Muscle layer of duodenum (tissue), 2 donors: ENCODE data around the gene CORO1C.

Experiments used
- H3K27ac ChIP-seq: one replicate; pipeline ENCODE4 v1.7.0; 2013; ENCODE audit warnings: mild to moderate bottlenecking, low read length
- H3K27me3 ChIP-seq: one replicate; pipeline ENCODE4 v1.7.0; 2013; ENCODE audit warnings: low read depth, mild to moderate bottlenecking, control low read depth, low read length
- H3K36me3 ChIP-seq, 2 donors: one replicate each; pipeline ENCODE4 v1.7.0; 2013; ENCODE audit warnings: low read length in 2 of 2, control low read depth in 1 of 2, mild to moderate bottlenecking in 1 of 2; ENCODE audit not compliant: insufficient read depth in 2 of 2, control insufficient read depth in 1 of 2
- H3K4me1 ChIP-seq, 2 donors: one replicate each; pipeline ENCODE4 v1.7.0; 2013; ENCODE audit warnings: low read length in 2 of 2, mild to moderate bottlenecking in 2 of 2, control low read depth in 1 of 2, moderate library complexity in 1 of 2; ENCODE audit not compliant: insufficient read depth in 2 of 2, control insufficient read depth in 1 of 2
- H3K4me3 ChIP-seq, 2 donors: one replicate each; pipeline ENCODE4 v1.7.0; 2013; ENCODE audit warnings: low read length in 2 of 2, low read depth in 1 of 2, mild to moderate bottlenecking in 1 of 2
- H3K9me3 ChIP-seq, 2 donors: one replicate each; pipeline ENCODE4 v1.7.0; 2013; ENCODE audit warnings: low read length in 2 of 2, control low read depth in 1 of 2, mild to moderate bottlenecking in 1 of 2; ENCODE audit not compliant: control insufficient read depth in 1 of 2
- donor health status: healthy.

The CORO1C gene

GRCh38 chr12:108691998-108692808 is 39.1 kb downstream of the CORO1C start:
- Histone ChIP-seq H3K9me3 (no peaks in the 10 kb centered on the region), H3K4me3 (peak overlapping the region; percentile 32 to 35), H3K36me3 (peaks cover 0 to 9% of the 10 kb centered on the region in 2 donors), H3K27me3 (no peaks in the 10 kb centered on the region), H3K4me1 (peaks cover 35 to 38% of the 10 kb centered on the region in 2 donors), H3K27ac (peak overlapping the region; percentile 98)

- peak overlapping the region; percentile 98 for H3K27ac ChIP-seq
- no peaks in the 10 kb centered on the region for H3K27me3 ChIP-seq
- H3K9me3 ChIP-seq, result no peaks in the 10 kb centered on the region
- H3K4me1 ChIP-seq, result peaks cover 37 to 44% of the 10 kb centered on the region in 2 donors
- peak overlapping the region; percentile 32 to 43 for H3K4me3 ChIP-seq
- H3K36me3 ChIP-seq, result peaks cover 0 to 9% of the 10 kb centered on the region in 2 donors
Measured at GRCh38 chr12:108691175-108691997, 39.9 kb downstream of the CORO1C start.

- Histone ChIP-seq H3K27me3 (no peaks in the 10 kb centered on the region), H3K36me3 (peaks cover 0 to 4% of the 10 kb centered on the region in 2 donors), H3K4me1 (peaks cover 44 to 51% of the 10 kb centered on the region in 2 donors), H3K9me3 (no peaks in the 10 kb centered on the region), H3K4me3 (peak overlapping the region; percentile 32 to 43), H3K27ac (peak overlapping the region; percentile 98)
Measured at GRCh38 chr12:108690542-108691174, 40.7 kb downstream of the CORO1C start.

GRCh38 chr12:108690191-108690518 is 41.2 kb downstream of the CORO1C start:
- peaks cover 46 to 54% of the 10 kb centered on the region in 2 donors for H3K4me1 ChIP-seq
- H3K36me3 ChIP-seq, result peaks cover 0 to 4% of the 10 kb centered on the region in 2 donors
- no peaks in the 10 kb centered on the region for H3K27me3 ChIP-seq
- H3K4me3 ChIP-seq, result peak overlapping the region in 1 of 2 donors; percentile 32
- no peaks in the 10 kb centered on the region for H3K9me3 ChIP-seq
- H3K27ac ChIP-seq, result peak overlapping the region; percentile 98

GRCh38 chr12:108689314-108690190 is 41.8 kb downstream of the CORO1C start:
- Histone ChIP-seq H3K4me3 (peak overlapping the region; percentile 7 to 32), H3K9me3 (no peaks in the 10 kb centered on the region), H3K4me1 (peaks cover 46 to 59% of the 10 kb centered on the region in 2 donors), H3K27ac (peak overlapping the region; percentile 98), H3K27me3 (no peaks in the 10 kb centered on the region), H3K36me3 (peaks cover 0 to 4% of the 10 kb centered on the region in 2 donors)

GRCh38 chr12:108686780-108687179 is 44.5 kb downstream of the CORO1C start:
- Histone ChIP-seq H3K27ac (peak overlapping the region; percentile 75), H3K4me3 (no peak overlapping the region), H3K4me1 (peaks cover 34 to 54% of the 10 kb centered on the region in 2 donors), H3K36me3 (peaks cover 0 to 4% of the 10 kb centered on the region in 2 donors), H3K9me3 (no peaks in the 10 kb centered on the region), H3K27me3 (no peaks in the 10 kb centered on the region)

GRCh38 chr12:108685469-108686260 is 45.7 kb downstream of the CORO1C start:
- H3K4me3 ChIP-seq, result no peak overlapping the region
- H3K27me3 ChIP-seq, result no peaks in the 10 kb centered on the region
- H3K36me3 ChIP-seq, result no peaks in the 10 kb centered on the region
- H3K4me1 ChIP-seq, result peaks cover 27 to 53% of the 10 kb centered on the region in 2 donors
- peak overlapping the region; percentile 75 for H3K27ac ChIP-seq
- H3K9me3 ChIP-seq, result no peaks in the 10 kb centered on the region

- no peaks in the 10 kb centered on the region for H3K9me3 ChIP-seq
- no peaks in the 10 kb centered on the region for H3K36me3 ChIP-seq
- peaks cover 11 to 37% of the 10 kb centered on the region in 2 donors for H3K4me1 ChIP-seq
- peak overlapping the region; percentile 28 for H3K27ac ChIP-seq
- no peak overlapping the region for H3K4me3 ChIP-seq
- H3K27me3 ChIP-seq, result no peaks in the 10 kb centered on the region
Measured at GRCh38 chr12:108683906-108684556, 47.3 kb downstream of the CORO1C start.

GRCh38 chr12:108681317-108681716 is 50.0 kb downstream of the CORO1C start:
- H3K9me3 ChIP-seq, result no peaks in the 10 kb centered on the region
- H3K27me3 ChIP-seq, result no peaks in the 10 kb centered on the region
- H3K36me3 ChIP-seq, result peaks cover 0 to 11% of the 10 kb centered on the region in 2 donors
- peaks cover 8 to 27% of the 10 kb centered on the region in 2 donors for H3K4me1 ChIP-seq
- no peak overlapping the region for H3K4me3 ChIP-seq
- H3K27ac ChIP-seq, result no peak overlapping the region
